ENCODE measurements around the gene PHF2.

Gene PHF2

DNA sequence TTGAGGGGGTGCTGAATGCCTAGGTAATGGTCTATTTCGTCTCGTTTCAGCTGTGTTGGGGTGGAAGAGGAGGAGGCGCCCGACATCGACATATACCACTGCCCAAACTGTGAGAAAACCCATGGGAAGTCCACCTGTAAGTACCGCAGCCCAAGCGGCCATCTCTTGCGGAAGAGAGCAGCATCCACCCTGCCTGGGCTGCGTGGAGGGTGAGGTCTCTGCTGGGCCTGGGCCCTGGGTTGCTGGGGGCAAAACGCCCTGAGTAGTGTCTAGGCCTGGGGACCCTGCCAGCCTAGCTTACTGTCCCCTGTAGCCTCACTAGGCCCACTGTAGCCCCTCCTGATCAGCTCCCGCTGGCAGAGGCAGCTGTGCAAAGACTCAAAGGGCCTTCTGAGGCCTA is 53.5 kb downstream of the PHF2 start:
- TF ChIP-seq, protein P1, sequence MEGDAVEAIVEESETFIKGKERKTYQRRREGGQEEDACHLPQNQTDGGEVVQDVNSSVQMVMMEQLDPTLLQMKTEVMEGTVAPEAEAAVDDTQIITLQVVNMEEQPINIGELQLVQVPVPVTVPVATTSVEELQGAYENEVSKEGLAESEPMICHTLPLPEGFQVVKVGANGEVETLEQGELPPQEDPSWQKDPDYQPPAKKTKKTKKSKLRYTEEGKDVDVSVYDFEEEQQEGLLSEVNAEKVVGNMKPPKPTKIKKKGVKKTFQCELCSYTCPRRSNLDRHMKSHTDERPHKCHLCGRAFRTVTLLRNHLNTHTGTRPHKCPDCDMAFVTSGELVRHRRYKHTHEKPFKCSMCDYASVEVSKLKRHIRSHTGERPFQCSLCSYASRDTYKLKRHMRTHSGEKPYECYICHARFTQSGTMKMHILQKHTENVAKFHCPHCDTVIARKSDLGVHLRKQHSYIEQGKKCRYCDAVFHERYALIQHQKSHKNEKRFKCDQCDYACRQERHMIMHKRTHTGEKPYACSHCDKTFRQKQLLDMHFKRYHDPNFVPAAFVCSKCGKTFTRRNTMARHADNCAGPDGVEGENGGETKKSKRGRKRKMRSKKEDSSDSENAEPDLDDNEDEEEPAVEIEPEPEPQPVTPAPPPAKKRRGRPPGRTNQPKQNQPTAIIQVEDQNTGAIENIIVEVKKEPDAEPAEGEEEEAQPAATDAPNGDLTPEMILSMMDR (conservative IDR thresholded peaks at IDR 0.05; ENCODE audit: low read length) = no peak
- TF ChIP-seq EZH2phosphoT487 (IDR thresholded peaks at IDR 0.05; ENCODE audit: borderline replicate concordance) = no peak
- no peak overlapping the region for H3K4me2 ChIP-seq (ENCODE audit: low read depth, low read length, poor library complexity, severe bottlenecking)
- no peaks in the 10 kb centered on the region for H3K4me1 ChIP-seq (ENCODE audit: insufficient read depth, low read length, poor library complexity, severe bottlenecking)
- H3K9me2 ChIP-seq (replicated peaks; ENCODE audit: low read depth, low read length) = no peaks in the 10 kb centered on the region
- H3K4me3 ChIP-seq (ENCODE audit: low read length, poor library complexity, severe bottlenecking) = no peak overlapping the region
- H3K9ac ChIP-seq (ENCODE audit: low read depth, low read length, poor library complexity, severe bottlenecking) = no peak overlapping the region
- H3K79me2 ChIP-seq (ENCODE audit: insufficient read depth, low read length) = peaks cover 24% of the 10 kb centered on the region; the same call in 1 of the 2 replicates
- no peak overlapping the region for H2AFZ ChIP-seq (ENCODE audit: low read length)
- peaks cover 43% of the 10 kb centered on the region; the same call in 1 of the 2 replicates for H3K36me3 ChIP-seq (ENCODE audit: insufficient read depth, low read length)
- no peaks in the 10 kb centered on the region for H4K20me1 ChIP-seq (ENCODE audit: insufficient read depth, low read length, poor library complexity, severe bottlenecking)
- H3F3A ChIP-seq (ENCODE audit: low read depth) = no peaks in the 10 kb centered on the region
- no peaks in the 10 kb centered on the region for H3K27me3 ChIP-seq (ENCODE audit: insufficient read depth, low read length, poor library complexity, severe bottlenecking)
- peaks cover 7% of the 10 kb centered on the region; the same call in 1 of the 2 replicates for H3K9me3 ChIP-seq (ENCODE audit: insufficient read depth, low read depth, low read length)

DNA sequence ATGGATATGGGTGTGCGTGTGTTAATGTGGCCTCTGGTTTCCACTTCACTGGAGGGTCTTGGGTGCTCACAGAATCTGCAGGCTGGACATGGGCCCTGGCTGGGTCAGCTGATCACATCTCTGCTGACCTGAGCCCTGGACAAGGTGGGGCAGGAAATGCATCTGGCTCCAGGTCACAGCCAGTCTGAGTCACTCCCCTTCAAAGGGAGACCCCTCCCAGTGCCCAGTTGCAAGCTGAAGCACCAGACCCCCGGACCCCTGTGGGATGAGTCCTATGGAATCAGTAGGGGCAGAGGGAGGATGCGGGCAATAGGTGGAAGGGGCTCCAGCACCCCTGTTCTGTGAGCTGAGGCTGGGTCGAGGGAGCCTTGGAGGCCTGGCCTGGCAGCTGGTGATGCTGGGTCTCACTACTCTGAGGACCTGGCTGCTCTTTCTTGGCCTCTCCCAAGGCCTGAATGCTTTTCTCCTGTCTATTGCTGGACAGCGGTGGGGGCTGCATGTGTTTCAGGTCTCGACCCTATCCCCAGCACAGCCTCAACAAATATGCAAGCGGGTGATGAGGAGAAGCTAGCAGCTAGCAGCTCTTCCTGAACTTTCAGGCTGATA is 54.5 kb downstream of the PHF2 start:
- Histone ChIP-seq H3K36me3 (ENCODE audit: insufficient read depth, low read length) (peaks cover 51% of the 10 kb centered on the region; the same call in 1 of the 2 replicates), H3K79me2 (ENCODE audit: insufficient read depth, low read length) (peaks cover 21% of the 10 kb centered on the region; the same call in 1 of the 2 replicates), H4K20me1 (ENCODE audit: insufficient read depth, low read length, poor library complexity, severe bottlenecking) (no peaks in the 10 kb centered on the region), H3K4me3 (ENCODE audit: low read length, poor library complexity, severe bottlenecking) (no peak overlapping the region), H3K9me3 (ENCODE audit: insufficient read depth, low read depth, low read length) (peaks cover 7% of the 10 kb centered on the region; the same call in 1 of the 2 replicates), H3K27me3 (ENCODE audit: insufficient read depth, low read length, poor library complexity, severe bottlenecking) (no peaks in the 10 kb centered on the region), H3F3A (ENCODE audit: low read depth) (no peaks in the 10 kb centered on the region), H3K4me2 (ENCODE audit: low read depth, low read length, poor library complexity, severe bottlenecking) (no peak overlapping the region), H3K9ac (ENCODE audit: low read depth, low read length, poor library complexity, severe bottlenecking) (no peak overlapping the region), H3K9me2 (replicated peaks; ENCODE audit: low read depth, low read length) (no peaks in the 10 kb centered on the region), H2AFZ (ENCODE audit: low read length) (no peak overlapping the region), H3K4me1 (ENCODE audit: insufficient read depth, low read length, poor library complexity, severe bottlenecking) (no peaks in the 10 kb centered on the region)
- no peak for TF ChIP-seq EZH2phosphoT487 (IDR thresholded peaks at IDR 0.05; ENCODE audit: borderline replicate concordance)
- TF ChIP-seq, protein P1 (conservative IDR thresholded peaks at IDR 0.05; ENCODE audit: low read length) = no peak

DNA sequence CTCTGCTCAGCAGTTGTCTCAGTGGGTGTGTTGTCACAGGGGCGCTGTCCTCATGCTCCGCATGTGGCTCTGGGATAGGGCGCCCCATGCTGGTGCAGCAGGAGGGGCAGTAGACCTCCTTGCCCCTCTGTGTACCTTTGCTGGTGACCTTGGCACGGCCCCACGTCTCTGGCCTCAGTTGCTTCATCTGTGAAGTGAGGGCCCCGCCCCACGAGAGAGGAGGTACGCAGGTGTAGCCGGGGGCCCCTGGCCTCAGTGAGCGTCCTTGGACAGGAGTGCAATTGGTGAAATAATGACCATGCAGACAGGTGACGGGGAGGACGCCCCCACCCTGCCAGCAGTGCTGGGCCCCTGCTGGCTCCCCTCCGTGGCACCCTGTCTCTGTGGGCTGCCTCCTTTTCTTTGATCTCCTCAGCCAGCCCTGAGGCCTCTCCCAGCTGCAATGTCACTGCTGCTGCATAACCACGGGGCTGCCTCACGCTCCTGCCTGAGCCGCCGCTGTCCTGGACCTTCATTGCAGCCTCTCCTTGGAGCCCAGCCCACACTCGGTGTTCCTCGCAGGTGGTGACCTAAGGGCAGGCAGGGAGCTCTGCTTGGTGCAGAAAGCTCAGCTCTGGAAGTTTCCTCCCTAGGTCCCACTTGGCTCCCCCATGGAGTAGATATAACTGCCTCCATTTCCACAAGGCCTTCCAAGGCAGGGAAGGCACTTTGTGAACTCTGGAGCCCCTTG is 57.3 kb downstream of the PHF2 start:
- H3K9me3 ChIP-seq (ENCODE audit: insufficient read depth, low read depth, low read length) = 0 out of 2 replicates have a peak, but pooled peaks cover 4% of the 10 kb centered on the region
- peaks cover 79% of the 10 kb centered on the region for H3K36me3 ChIP-seq (ENCODE audit: insufficient read depth, low read length)
- no peaks in the 10 kb centered on the region for H3K4me1 ChIP-seq (ENCODE audit: insufficient read depth, low read length, poor library complexity, severe bottlenecking)
- H3K9ac ChIP-seq (ENCODE audit: low read depth, low read length, poor library complexity, severe bottlenecking) = no peak overlapping the region
- H3K4me2 ChIP-seq (ENCODE audit: low read depth, low read length, poor library complexity, severe bottlenecking) = no peak overlapping the region
- no peaks in the 10 kb centered on the region for H3F3A ChIP-seq (ENCODE audit: low read depth)
- H2AFZ ChIP-seq (ENCODE audit: low read length) = no peak overlapping the region
- H4K20me1 ChIP-seq (ENCODE audit: insufficient read depth, low read length, poor library complexity, severe bottlenecking) = no peaks in the 10 kb centered on the region
- H3K27me3 ChIP-seq (ENCODE audit: insufficient read depth, low read length, poor library complexity, severe bottlenecking) = no peaks in the 10 kb centered on the region
- no peaks in the 10 kb centered on the region for H3K9me2 ChIP-seq (replicated peaks; ENCODE audit: low read depth, low read length)
- H3K79me2 ChIP-seq (ENCODE audit: insufficient read depth, low read length) = peaks cover 8% of the 10 kb centered on the region; the same call in 1 of the 2 replicates
- TF ChIP-seq, protein P1 (conservative IDR thresholded peaks at IDR 0.05; ENCODE audit: low read length) = no peak
- no peak for TF ChIP-seq EZH2phosphoT487 (IDR thresholded peaks at IDR 0.05; ENCODE audit: borderline replicate concordance)
- no peak overlapping the region for H3K4me3 ChIP-seq (ENCODE audit: low read length, poor library complexity, severe bottlenecking)
